Body of pancreas (tissue), 4 donors: Measurements from ENCODE around the gene PGAP2.

Experiments used
- CTCF ChIP-seq, 7 experiments: fragments of 450-650 bp in 4 of 7; fragments of 200-600 bp in 3 of 7; sonication (generic) in 3 of 7; IDR thresholded peaks; one replicate each; pipeline ENCODE4 v1.5.1; 2016 to 2019; ENCODE audit warnings: antibody characterized with exemption in 7 of 7
- POLR2A ChIP-seq, 3 donors: fragments of 450-650 bp; IDR thresholded peaks; one replicate each; pipeline ENCODE4 v1.6.1; 2016; ENCODE audit warnings: antibody characterized with exemption in 3 of 3, mild to moderate bottlenecking in 2 of 3

GRCh38 chr11:3810951-3811350 lies 2.6 kb downstream of the PGAP2 start:
- no peak for TF ChIP-seq CTCF (IDR thresholded peaks at IDR 0.05)
- no peak for TF ChIP-seq POLR2A (IDR thresholded peaks at IDR 0.05)
